ENCODE data around the gene FGF14. TPM values are rescaled to one million over a fixed set of nuclear protein-coding genes. Genes with fewer than 3 reads are reported as not detected.
"Not testable (repeated sequence)": the region's sequence is repeated elsewhere in the genome, so short reads cannot be mapped to it uniquely, and the experiment has no call there.

The FGF14 gene
- total RNA-seq, 4 donors from 2014 or later = 0.36 to 1.9 (median 0.45) TPM

- H3K4me3 ChIP-seq (ENCODE audit: low read depth, poor library complexity, severe bottlenecking) = no peak overlapping the region
- 81 to 88% methylated on average over 4 of the region's 4 CpGs for WGBS, 2 donors
- intact Hi-C loops (cut with DNase I; ENCODE audit: low total_unique reads) = no loop called here
- DNase-seq (ENCODE audit: low spot score in 2 of 2) = no peak
- TF ChIP-seq, protein P1, sequence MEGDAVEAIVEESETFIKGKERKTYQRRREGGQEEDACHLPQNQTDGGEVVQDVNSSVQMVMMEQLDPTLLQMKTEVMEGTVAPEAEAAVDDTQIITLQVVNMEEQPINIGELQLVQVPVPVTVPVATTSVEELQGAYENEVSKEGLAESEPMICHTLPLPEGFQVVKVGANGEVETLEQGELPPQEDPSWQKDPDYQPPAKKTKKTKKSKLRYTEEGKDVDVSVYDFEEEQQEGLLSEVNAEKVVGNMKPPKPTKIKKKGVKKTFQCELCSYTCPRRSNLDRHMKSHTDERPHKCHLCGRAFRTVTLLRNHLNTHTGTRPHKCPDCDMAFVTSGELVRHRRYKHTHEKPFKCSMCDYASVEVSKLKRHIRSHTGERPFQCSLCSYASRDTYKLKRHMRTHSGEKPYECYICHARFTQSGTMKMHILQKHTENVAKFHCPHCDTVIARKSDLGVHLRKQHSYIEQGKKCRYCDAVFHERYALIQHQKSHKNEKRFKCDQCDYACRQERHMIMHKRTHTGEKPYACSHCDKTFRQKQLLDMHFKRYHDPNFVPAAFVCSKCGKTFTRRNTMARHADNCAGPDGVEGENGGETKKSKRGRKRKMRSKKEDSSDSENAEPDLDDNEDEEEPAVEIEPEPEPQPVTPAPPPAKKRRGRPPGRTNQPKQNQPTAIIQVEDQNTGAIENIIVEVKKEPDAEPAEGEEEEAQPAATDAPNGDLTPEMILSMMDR (IDR thresholded peaks at IDR 0.05) = no peak
- TF ChIP-seq POLR2A (IDR thresholded peaks at IDR 0.05) = no peak
These were observed 555.1 kb downstream of the FGF14 start for GRCh38 chr13:101846701-101847100.

DNA sequence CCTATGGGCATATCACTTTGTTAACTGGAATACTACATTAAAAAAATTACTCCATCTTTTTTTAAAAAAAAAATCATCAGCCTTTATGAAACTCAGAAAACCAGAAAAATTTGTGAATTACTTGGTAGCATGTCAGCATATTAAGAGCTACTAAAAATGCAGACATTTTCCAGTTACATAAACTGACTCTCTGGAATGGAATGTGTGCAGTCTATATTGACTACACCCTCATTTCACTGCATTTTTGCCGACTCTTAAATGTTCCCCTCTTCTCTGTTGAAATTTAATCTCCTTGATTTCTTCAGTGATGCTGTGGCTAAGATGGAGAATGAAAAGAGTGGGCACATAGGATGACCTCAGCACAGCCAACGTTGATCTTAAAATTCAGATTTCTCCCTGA is 555.6 kb downstream of the FGF14 start:
- 74 to 76% methylated on average over 2 of the region's 2 CpGs for WGBS, 2 donors
- DNase-seq (ENCODE audit: low spot score in 2 of 2) = no peak
- intact Hi-C loops (cut with DNase I; ENCODE audit: low total_unique reads) = no loop called here
- no peak overlapping the region for H3K4me3 ChIP-seq (ENCODE audit: low read depth, poor library complexity, severe bottlenecking)
- TF ChIP-seq POLR2A (IDR thresholded peaks at IDR 0.05) = no peak
- TF ChIP-seq, protein P1 (IDR thresholded peaks at IDR 0.05) = no peak

DNA sequence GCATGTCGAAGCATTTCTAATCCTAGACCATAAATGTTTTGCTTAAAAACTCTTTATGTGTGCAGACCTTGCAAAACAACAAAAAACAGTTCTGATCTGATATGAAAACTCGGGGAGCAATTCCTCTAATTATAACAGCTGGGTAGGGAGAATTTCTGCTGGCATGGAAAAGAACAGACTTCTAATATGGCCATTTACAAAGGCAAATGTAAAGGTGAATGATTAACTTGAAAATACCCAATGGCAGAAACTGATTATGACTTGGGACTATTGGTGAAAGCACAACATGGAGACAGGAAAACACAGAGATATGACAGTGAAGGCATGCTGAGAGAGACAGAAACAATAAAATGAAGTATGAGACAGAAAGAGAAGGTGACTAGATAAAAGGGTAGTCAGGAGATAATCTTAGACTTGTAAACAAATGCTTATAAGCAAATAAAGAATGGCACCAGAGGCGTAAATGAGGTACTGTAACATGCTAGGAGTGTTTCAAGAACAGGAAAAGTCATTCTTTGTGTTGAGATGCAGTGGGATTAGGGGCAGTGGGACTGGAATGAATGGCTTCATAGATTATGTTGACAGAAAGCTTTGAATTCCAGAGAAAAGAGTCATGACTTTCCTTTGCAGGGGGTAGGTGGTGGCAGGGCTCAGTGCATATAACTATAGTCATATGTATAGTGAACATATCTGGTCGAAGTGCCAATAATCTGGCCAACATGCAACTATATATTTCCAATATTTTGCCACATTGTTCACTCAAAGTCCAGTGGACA is 556.4 kb downstream of the FGF14 start:
- WGBS, 2 donors = 63 to 82% methylated on average over 4 of the region's 4 CpGs
- no peak overlapping the region for H3K4me3 ChIP-seq (ENCODE audit: low read depth, poor library complexity, severe bottlenecking)
- TF ChIP-seq, protein P1 (IDR thresholded peaks at IDR 0.05) = no peak
- TF ChIP-seq POLR2A (IDR thresholded peaks at IDR 0.05) = no peak
- intact Hi-C loops (cut with DNase I; ENCODE audit: low total_unique reads) = no loop called here
- DNase-seq (ENCODE audit: low spot score in 2 of 2) = no peak

DNA sequence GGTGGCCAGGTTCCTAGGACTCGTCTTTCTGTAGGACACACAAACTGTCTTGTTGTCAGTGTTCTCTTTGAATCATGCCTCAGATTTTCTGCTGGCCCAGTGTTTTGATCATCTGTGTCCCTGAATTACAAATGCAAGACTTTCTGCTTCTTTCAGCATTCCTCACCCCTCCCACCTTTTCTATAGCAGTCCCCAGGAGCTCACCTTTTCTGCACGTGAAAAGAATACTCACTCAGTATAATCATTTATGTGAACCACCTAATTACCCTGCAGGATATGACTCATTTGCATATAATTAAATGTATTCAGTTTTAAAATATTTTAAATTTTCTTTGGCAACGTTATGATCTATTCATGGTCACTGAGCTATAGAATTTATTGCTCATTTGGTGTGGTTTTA is 560.1 kb downstream of the FGF14 start:
- no peak overlapping the region for H3K4me3 ChIP-seq (ENCODE audit: low read depth, poor library complexity, severe bottlenecking)
- intact Hi-C loops (cut with DNase I; ENCODE audit: low total_unique reads) = no loop called here
- no peak for TF ChIP-seq POLR2A (IDR thresholded peaks at IDR 0.05)
- TF ChIP-seq, protein P1 (IDR thresholded peaks at IDR 0.05) = no peak
- WGBS, 2 donors = 30 to 35% methylated on average over 3 of the region's 3 CpGs
- no peak for DNase-seq (ENCODE audit: low spot score in 2 of 2)

DNA sequence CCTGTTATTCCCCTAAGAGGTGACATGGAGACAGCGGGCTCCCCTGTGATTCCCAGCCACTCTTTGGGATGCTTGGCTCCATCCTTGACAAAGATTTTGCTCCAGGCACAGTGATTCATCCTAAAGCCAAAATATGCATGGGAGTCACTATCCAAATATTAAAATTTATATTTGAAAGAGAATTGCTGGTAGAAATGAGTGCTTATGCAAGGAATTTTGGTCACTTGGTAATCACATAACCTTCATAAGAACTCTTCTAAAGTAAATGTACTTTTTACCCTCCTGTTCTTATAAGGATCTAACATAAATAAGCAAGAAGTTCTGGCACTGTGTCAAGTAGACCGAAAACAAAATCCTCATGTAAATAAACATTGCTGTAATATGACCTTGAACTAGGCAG is 563.5 kb downstream of the FGF14 start:
- 51 to 54% methylated on average over 2 of the region's 2 CpGs for WGBS, 2 donors
- no peak for DNase-seq (ENCODE audit: low spot score in 2 of 2)
- intact Hi-C loops (cut with DNase I; ENCODE audit: low total_unique reads) = no loop called here
- TF ChIP-seq POLR2A (IDR thresholded peaks at IDR 0.05) = no peak
- TF ChIP-seq, protein P1 (IDR thresholded peaks at IDR 0.05) = no peak
- H3K4me3 ChIP-seq (ENCODE audit: low read depth, poor library complexity, severe bottlenecking) = no peak overlapping the region

GRCh38 chr13:101837778-101838177 is 564.1 kb downstream of the FGF14 start:
- intact Hi-C loops (cut with DNase I; ENCODE audit: low total_unique reads) = not testable (repeated sequence)
- 82 to 83% methylated on average over 4 of the region's 4 CpGs for WGBS, 2 donors

More at GRCh38 chr13:101837778-101838177, 564.1 kb downstream of the FGF14 start:
- not testable (repeated sequence) for DNase-seq (ENCODE audit: low spot score in 2 of 2); H3K4me3 ChIP-seq (ENCODE audit: low read depth, poor library complexity, severe bottlenecking)

Data from lower leg skin (tissue), 4 donors.